Measurements from ENCODE around the gene PRAME.

PRAME gene

GRCh38 chr22:22534604-22535415 is 24.3 kb downstream of the PRAME start:
- ATAC-seq: no peak
- TF ChIP-seq CSDC2 (CRISPR knock-in tag; IDR thresholded peaks at IDR 0.05) (no peak), ZNF70 (CRISPR knock-in tag; IDR thresholded peaks at IDR 0.05) (no peak), OSR1 (CRISPR knock-in tag; IDR thresholded peaks at IDR 0.05) (no peak), PATZ1 (CRISPR knock-in tag; IDR thresholded peaks at IDR 0.05; ENCODE audit: borderline replicate concordance) (no peak), ZFP3 (CRISPR knock-in tag; IDR thresholded peaks at IDR 0.05) (no peak), TCF4 (CRISPR knock-in tag; IDR thresholded peaks at IDR 0.05; ENCODE audit: borderline replicate concordance) (no peak), TSHZ2 (CRISPR knock-in tag; IDR thresholded peaks at IDR 0.05) (no peak)
- TF ChIP-seq, protein P1, sequence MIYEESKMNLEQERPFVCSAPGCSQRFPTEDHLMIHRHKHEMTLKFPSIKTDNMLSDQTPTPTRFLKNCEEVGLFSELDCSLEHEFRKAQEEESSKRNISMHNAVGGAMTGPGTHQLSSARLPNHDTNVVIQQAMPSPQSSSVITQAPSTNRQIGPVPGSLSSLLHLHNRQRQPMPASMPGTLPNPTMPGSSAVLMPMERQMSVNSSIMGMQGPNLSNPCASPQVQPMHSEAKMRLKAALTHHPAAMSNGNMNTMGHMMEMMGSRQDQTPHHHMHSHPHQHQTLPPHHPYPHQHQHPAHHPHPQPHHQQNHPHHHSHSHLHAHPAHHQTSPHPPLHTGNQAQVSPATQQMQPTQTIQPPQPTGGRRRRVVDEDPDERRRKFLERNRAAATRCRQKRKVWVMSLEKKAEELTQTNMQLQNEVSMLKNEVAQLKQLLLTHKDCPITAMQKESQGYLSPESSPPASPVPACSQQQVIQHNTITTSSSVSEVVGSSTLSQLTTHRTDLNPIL (CRISPR knock-in tag; IDR thresholded peaks at IDR 0.05; ENCODE audit: low read depth): no peak

GRCh38 chr22:22533863-22534262 is 25.2 kb downstream of the PRAME start:
- TF ChIP-seq ZFP30 (CRISPR knock-in tag; IDR thresholded peaks at IDR 0.05) (no peak), PPARA (CRISPR knock-in tag; IDR thresholded peaks at IDR 0.05; ENCODE audit: borderline replicate concordance) (no peak), PATZ1 (CRISPR knock-in tag; IDR thresholded peaks at IDR 0.05; ENCODE audit: borderline replicate concordance) (no peak), BACH2 (CRISPR knock-in tag; IDR thresholded peaks at IDR 0.05; ENCODE audit: borderline replicate concordance) (no peak), RARB (CRISPR knock-in tag; IDR thresholded peaks at IDR 0.05) (no peak), ZNF565 (CRISPR knock-in tag; conservative IDR thresholded peaks at IDR 0.05; ENCODE audit: low read depth) (no peak), ZC3H10 (CRISPR knock-in tag; IDR thresholded peaks at IDR 0.05) (no peak), TOX (CRISPR knock-in tag; IDR thresholded peaks at IDR 0.05; ENCODE audit: borderline replicate concordance) (no peak), ESRRG (CRISPR knock-in tag; IDR thresholded peaks at IDR 0.05) (no peak), TCF4 (CRISPR knock-in tag; IDR thresholded peaks at IDR 0.05; ENCODE audit: borderline replicate concordance) (no peak), ZNF8 (CRISPR knock-in tag; IDR thresholded peaks at IDR 0.05) (no peak), GLIS3 (CRISPR knock-in tag; IDR thresholded peaks at IDR 0.05) (no peak), ISL1 (CRISPR knock-in tag; IDR thresholded peaks at IDR 0.05) (no peak), ZNF70 (CRISPR knock-in tag; IDR thresholded peaks at IDR 0.05) (no peak), ARNTL (CRISPR knock-in tag; IDR thresholded peaks at IDR 0.05; ENCODE audit: borderline replicate concordance, low read depth) (no peak)
- TF ChIP-seq, protein P2, sequence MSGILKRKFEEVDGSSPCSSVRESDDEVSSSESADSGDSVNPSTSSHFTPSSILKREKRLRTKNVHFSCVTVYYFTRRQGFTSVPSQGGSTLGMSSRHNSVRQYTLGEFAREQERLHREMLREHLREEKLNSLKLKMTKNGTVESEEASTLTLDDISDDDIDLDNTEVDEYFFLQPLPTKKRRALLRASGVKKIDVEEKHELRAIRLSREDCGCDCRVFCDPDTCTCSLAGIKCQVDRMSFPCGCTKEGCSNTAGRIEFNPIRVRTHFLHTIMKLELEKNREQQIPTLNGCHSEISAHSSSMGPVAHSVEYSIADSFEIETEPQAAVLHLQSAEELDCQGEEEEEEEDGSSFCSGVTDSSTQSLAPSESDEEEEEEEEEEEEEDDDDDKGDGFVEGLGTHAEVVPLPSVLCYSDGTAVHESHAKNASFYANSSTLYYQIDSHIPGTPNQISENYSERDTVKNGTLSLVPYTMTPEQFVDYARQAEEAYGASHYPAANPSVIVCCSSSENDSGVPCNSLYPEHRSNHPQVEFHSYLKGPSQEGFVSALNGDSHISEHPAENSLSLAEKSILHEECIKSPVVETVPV (CRISPR knock-in tag; IDR thresholded peaks at IDR 0.05): no peak
- TF ChIP-seq, protein P3, sequence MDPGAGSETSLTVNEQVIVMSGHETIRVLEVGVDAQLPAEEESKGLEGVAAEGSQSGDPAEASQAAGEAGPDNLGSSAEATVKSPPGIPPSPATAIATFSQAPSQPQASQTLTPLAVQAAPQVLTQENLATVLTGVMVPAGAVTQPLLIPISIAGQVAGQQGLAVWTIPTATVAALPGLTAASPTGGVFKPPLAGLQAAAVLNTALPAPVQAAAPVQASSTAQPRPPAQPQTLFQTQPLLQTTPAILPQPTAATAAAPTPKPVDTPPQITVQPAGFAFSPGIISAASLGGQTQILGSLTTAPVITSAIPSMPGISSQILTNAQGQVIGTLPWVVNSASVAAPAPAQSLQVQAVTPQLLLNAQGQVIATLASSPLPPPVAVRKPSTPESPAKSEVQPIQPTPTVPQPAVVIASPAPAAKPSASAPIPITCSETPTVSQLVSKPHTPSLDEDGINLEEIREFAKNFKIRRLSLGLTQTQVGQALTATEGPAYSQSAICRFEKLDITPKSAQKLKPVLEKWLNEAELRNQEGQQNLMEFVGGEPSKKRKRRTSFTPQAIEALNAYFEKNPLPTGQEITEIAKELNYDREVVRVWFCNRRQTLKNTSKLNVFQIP (CRISPR knock-in tag; IDR thresholded peaks at IDR 0.05; ENCODE audit: borderline replicate concordance, low read depth): no peak
- ATAC-seq: no peak
